A673 (cell line): ENCODE data around the gene SLC24A4. TPM values are rescaled to one million over a fixed set of nuclear protein-coding genes. Genes with fewer than 3 reads are reported as not detected.

ENCODE experiments used
- BruUV-seq: library from RNA; stranded (reverse); fragments of 400-500 nt; replicated peaks from 2 replicates; lab custom pipeline; 2021; lab: Mats Ljungman, UMichigan
- CTCF ChIA-PET: fragments of 300-600 bp; sonication (Branson Sonifier 250); formaldehyde crosslinking; loops from one replicate; lab custom pipeline; 2022; ENCODE audit warnings: antibody characterized with exemption; lab: Charles Lee
- POLR2A ChIA-PET: fragments of 300-600 bp; sonication (Branson Sonifier 250); formaldehyde crosslinking; loops from one replicate; lab custom pipeline; 2022; ENCODE audit warnings: antibody characterized with exemption; ENCODE audit not compliant: low non-redundant PET; lab: Charles Lee
- DNase-seq: peaks from one replicate; pipeline ENCODE4 v3.0.0-alpha.2; 2015; ENCODE audit warnings: low spot score
- H3K27ac ChIP-seq: fragments of 200-600 bp; sonication (generic); 2 replicates; pipeline ENCODE4 v1.5.1; 2016; ENCODE audit warnings: mixed run types, low read depth, mild to moderate bottlenecking, mixed read lengths, antibody characterized with exemption, low read length; ENCODE audit not compliant: poor library complexity, severe bottlenecking
- H3K27me3 ChIP-seq: fragments of 200-600 bp; sonication (generic); replicated peaks from 2 replicates; pipeline ENCODE4 v1.6.1; 2017; ENCODE audit warnings: mixed run types, low read depth, mild to moderate bottlenecking, mixed read lengths, antibody characterized with exemption, low read length; ENCODE audit not compliant: insufficient read depth, poor library complexity
- H3K36me3 ChIP-seq: fragments of 200-600 bp; sonication (generic); 2 replicates; pipeline ENCODE4 v1.6.1; 2016; ENCODE audit warnings: mixed run types, mild to moderate bottlenecking, mixed read lengths, antibody characterized with exemption, low read length; ENCODE audit not compliant: insufficient read depth, poor library complexity, severe bottlenecking
- H3K4me1 ChIP-seq: fragments of 200-600 bp; sonication (generic); 2 replicates; pipeline ENCODE4 v1.6.1; 2017; ENCODE audit warnings: mixed run types, mild to moderate bottlenecking, mixed read lengths, antibody characterized with exemption, low read length; ENCODE audit not compliant: insufficient read depth, poor library complexity, severe bottlenecking
- H3K4me3 ChIP-seq: fragments of 200-600 bp; sonication (generic); 2 replicates; pipeline ENCODE4 v1.5.1; 2016; ENCODE audit warnings: low read depth, mixed run types, mild to moderate bottlenecking, mixed read lengths, low read length; ENCODE audit not compliant: poor library complexity, severe bottlenecking
- H3K9me3 ChIP-seq: fragments of 200-600 bp; sonication (generic); 2 replicates; pipeline ENCODE4 v1.6.1; 2016; ENCODE audit warnings: mixed run types, low read depth, mild to moderate bottlenecking, mixed read lengths, antibody characterized with exemption, low read length; ENCODE audit not compliant: poor library complexity, severe bottlenecking
- EZH2 ChIP-seq: fragments of 200-600 bp; sonication (generic); IDR thresholded peaks from 2 replicates; pipeline ENCODE4 v1.6.1; 2017; ENCODE audit warnings: borderline replicate concordance, low read depth, mild to moderate bottlenecking, mixed read lengths, antibody characterized with exemption, low read length; ENCODE audit not compliant: poor library complexity, severe bottlenecking
- intact Hi-C: fragments of 100-400 bp; cut with micrococcal nuclease; formaldehyde crosslinking; loops from one replicate; pipeline ENCODE4 v1.10.0; 2022; ENCODE audit not compliant: unreplicated experiment
- total RNA-seq: library from RNA; stranded (reverse); gene quantifications from 2 replicates; pipeline ENCODE4 v1.2.3, GENCODE V29; 2021
- TF ChIP-seq, protein P1 (sequence below): fragments of 300-800, 200-600 bp; sonication (generic); conservative IDR thresholded peaks from 2 replicates; pipeline ENCODE4 v1.5.1; 2017; ENCODE audit warnings: low read depth, mild to moderate bottlenecking, antibody characterized with exemption, low read length, moderate library complexity, mixed read lengths

Gene SLC24A4
- total RNA-seq, 1 experiment from 2014 or later: 0.15 TPM

- Histone ChIP-seq H3K9me3 (no peaks in the 10 kb centered on the region), H3K4me3 (no peak overlapping the region), H3K4me1 (no peaks in the 10 kb centered on the region), H3K27ac (no peak overlapping the region), H3K27me3 (peaks cover 53% of the 10 kb centered on the region), H3K36me3 (no peaks in the 10 kb centered on the region)
- intact Hi-C loops: no loop called here
- no peak for DNase-seq
- ChIA-PET POLR2A (no interaction called here), CTCF (no interaction called here)
- TF ChIP-seq EZH2: no peak
- TF ChIP-seq, protein P1, sequence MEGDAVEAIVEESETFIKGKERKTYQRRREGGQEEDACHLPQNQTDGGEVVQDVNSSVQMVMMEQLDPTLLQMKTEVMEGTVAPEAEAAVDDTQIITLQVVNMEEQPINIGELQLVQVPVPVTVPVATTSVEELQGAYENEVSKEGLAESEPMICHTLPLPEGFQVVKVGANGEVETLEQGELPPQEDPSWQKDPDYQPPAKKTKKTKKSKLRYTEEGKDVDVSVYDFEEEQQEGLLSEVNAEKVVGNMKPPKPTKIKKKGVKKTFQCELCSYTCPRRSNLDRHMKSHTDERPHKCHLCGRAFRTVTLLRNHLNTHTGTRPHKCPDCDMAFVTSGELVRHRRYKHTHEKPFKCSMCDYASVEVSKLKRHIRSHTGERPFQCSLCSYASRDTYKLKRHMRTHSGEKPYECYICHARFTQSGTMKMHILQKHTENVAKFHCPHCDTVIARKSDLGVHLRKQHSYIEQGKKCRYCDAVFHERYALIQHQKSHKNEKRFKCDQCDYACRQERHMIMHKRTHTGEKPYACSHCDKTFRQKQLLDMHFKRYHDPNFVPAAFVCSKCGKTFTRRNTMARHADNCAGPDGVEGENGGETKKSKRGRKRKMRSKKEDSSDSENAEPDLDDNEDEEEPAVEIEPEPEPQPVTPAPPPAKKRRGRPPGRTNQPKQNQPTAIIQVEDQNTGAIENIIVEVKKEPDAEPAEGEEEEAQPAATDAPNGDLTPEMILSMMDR: no peak
- no TSS peak for BruUV-seq
Measured at GRCh38 chr14:92297818-92298595, 25.0 kb upstream of the SLC24A4 start.

DNA sequence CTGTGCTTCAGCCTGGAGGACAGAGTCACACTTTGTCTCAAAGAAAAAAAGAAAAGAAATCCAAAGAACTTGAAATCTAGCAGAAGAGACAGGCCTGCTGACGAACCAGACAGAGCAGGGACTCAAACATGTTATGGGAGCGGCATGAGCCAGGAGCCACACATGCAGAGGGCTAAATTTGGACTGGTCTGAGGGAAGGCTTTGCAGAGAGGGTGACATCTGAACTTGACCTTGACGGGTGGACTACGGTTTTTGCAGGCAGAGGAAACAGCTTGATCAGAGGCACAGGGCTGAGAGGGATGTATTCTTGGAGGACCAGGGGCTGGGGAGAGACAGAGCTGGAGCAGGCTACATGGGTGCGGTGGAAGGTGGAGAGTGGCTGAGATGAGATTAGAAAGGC is 20.5 kb upstream of the SLC24A4 start:
- peaks cover 25% of the 10 kb centered on the region for H3K27me3 ChIP-seq
- CTCF ChIA-PET: no interaction called here
- no peak for DNase-seq

GRCh38 chr14:92308716-92309115 is 14.2 kb upstream of the SLC24A4 start:
- no peaks in the 10 kb centered on the region for H3K27me3 ChIP-seq

More for the DNA sequence above, 20.5 kb upstream of the SLC24A4 start:
- no TSS peak for BruUV-seq
- Histone ChIP-seq H3K27ac (no peak overlapping the region), H3K4me3 (no peak overlapping the region), H3K4me1 (no peaks in the 10 kb centered on the region), H3K36me3 (no peaks in the 10 kb centered on the region), H3K9me3 (no peaks in the 10 kb centered on the region)
- POLR2A ChIA-PET: no interaction called here
- no peak for TF ChIP-seq EZH2
- TF ChIP-seq, protein P1: no peak
- intact Hi-C loops: no loop called here

More at GRCh38 chr14:92308716-92309115, 14.2 kb upstream of the SLC24A4 start:
- no peak for DNase-seq
- Histone ChIP-seq H3K4me3 (no peak overlapping the region), H3K4me1 (no peaks in the 10 kb centered on the region), H3K9me3 (no peaks in the 10 kb centered on the region), H3K36me3 (no peaks in the 10 kb centered on the region), H3K27ac (no peak overlapping the region)
- no TSS peak for BruUV-seq
- intact Hi-C loops: no loop called here
- POLR2A ChIA-PET: no interaction called here
- CTCF ChIA-PET: no interaction called here
- TF ChIP-seq EZH2: no peak
- TF ChIP-seq, protein P1: no peak
